PFSK-1 (cell line): ENCODE results near the gene ALDH4A1.

Source experiments
- FOXP2 ChIP-seq: optimal IDR thresholded peaks from 2 replicates; pipeline ENCODE3; 2011; ENCODE audit warnings: borderline replicate concordance, control low read depth, inconsistent platforms; ENCODE audit not compliant: insufficient read depth; ENCODE audit errors: extremely low read length, extremely low read depth
- POLR2AphosphoS5 ChIP-seq: IDR thresholded peaks from 2 replicates; pipeline ENCODE4 v1.6.1; 2012; ENCODE audit warnings: low read depth, mild to moderate bottlenecking, control low read depth, low read length, moderate library complexity
- SIN3A ChIP-seq: IDR thresholded peaks from 2 replicates; pipeline ENCODE4 v1.6.1; 2012; ENCODE audit warnings: mild to moderate bottlenecking, low read length, moderate library complexity, borderline replicate concordance; ENCODE audit not compliant: insufficient read depth
- TAF1 ChIP-seq: IDR thresholded peaks from 2 replicates; pipeline ENCODE4 v1.6.1; 2012; ENCODE audit warnings: low read length, control low read depth, borderline replicate concordance; ENCODE audit not compliant: insufficient read depth
- TF ChIP-seq, protein P1 (sequence below), 2 experiments: IDR thresholded peaks; 2 replicates each; pipeline versions ENCODE4 v1.6.1 to v1.8.0; 2011 to 2012; ENCODE audit warnings: low read depth in 2 of 2, low read length in 2 of 2, control low read depth in 1 of 2, inconsistent platforms in 1 of 2, mild to moderate bottlenecking in 1 of 2, moderate library complexity in 1 of 2; ENCODE audit not compliant: insufficient read depth in 1 of 2

ALDH4A1 gene

GRCh38 chr1:18879791-18880309 is 22.5 kb downstream of the ALDH4A1 start:
- TF ChIP-seq, protein P1, sequence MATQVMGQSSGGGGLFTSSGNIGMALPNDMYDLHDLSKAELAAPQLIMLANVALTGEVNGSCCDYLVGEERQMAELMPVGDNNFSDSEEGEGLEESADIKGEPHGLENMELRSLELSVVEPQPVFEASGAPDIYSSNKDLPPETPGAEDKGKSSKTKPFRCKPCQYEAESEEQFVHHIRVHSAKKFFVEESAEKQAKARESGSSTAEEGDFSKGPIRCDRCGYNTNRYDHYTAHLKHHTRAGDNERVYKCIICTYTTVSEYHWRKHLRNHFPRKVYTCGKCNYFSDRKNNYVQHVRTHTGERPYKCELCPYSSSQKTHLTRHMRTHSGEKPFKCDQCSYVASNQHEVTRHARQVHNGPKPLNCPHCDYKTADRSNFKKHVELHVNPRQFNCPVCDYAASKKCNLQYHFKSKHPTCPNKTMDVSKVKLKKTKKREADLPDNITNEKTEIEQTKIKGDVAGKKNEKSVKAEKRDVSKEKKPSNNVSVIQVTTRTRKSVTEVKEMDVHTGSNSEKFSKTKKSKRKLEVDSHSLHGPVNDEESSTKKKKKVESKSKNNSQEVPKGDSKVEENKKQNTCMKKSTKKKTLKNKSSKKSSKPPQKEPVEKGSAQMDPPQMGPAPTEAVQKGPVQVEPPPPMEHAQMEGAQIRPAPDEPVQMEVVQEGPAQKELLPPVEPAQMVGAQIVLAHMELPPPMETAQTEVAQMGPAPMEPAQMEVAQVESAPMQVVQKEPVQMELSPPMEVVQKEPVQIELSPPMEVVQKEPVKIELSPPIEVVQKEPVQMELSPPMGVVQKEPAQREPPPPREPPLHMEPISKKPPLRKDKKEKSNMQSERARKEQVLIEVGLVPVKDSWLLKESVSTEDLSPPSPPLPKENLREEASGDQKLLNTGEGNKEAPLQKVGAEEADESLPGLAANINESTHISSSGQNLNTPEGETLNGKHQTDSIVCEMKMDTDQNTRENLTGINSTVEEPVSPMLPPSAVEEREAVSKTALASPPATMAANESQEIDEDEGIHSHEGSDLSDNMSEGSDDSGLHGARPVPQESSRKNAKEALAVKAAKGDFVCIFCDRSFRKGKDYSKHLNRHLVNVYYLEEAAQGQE (IDR thresholded peaks at IDR 0.05; ENCODE audit: insufficient read depth in 1 of 2, low read depth in 2 of 2, low read length in 2 of 2), result no peak
- TF ChIP-seq POLR2AphosphoS5 (no peak), FOXP2 (no peak), TAF1 (no peak), SIN3A (no peak)

DNA sequence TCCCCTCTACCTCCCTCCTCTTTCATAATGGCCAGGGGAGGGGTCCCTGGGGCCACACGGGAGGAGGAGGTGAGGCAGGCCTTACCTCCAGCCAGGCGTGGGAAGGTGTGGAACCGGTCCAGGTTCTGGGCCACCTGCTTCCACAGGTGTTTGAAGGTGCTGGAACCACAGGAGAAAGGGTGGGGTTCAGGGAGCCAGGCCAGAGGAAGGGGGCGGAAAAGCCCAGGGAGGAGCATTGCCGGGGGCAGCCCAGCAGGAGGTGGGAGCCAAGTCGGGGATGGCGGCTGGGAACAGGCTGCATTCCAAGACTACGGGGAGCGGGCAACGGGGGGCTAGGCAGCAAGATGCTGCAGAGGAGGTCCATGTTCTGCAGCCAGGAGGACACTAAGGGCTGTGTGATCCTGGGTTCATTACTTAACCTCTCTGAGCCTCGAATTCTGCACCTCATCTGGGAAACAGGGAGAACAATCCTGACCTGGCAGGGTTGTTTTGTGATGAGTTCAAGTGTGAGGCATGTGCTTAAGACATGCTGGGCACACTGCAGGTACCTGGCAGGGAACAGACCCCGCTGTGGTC is 23.1 kb downstream of the ALDH4A1 start:
- TF ChIP-seq TAF1 (no peak), FOXP2 (no peak), SIN3A (no peak), POLR2AphosphoS5 (no peak)
- TF ChIP-seq, protein P1 (IDR thresholded peaks at IDR 0.05; ENCODE audit: insufficient read depth in 1 of 2, low read depth in 2 of 2, low read length in 2 of 2), result no peak

DNA sequence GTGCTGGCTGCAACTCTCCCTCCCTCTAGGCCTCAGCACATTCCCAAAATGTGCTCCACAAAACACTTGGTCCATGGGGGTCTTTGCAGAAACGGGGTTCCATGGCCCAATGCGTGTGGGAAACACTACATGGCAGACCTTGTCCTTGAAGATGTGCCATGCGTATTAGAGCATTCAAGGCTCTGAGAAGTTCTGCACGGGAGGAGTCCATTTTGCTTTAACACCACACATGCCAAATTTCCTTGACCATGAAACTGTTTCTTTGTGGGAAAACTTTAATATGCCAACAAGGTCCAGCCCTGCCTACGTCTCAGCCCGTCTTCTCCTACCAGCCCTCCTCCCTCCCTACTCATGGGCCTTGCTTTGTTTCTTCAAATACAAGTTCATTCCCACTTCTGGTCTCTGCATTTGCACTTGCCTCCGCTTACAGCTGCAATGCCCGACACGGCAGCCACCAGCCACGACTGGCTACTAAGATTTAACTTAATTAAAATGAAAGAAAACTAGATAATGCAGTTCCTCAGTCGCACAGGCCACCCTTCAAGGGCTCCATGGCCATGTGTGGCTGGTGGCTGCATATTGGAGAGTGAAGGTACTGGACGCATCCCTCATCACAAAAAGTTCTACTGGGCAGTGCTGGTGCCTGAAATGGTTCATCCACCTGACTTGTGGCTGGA is 23.7 kb downstream of the ALDH4A1 start:
- TF ChIP-seq, protein P1 (IDR thresholded peaks at IDR 0.05; ENCODE audit: insufficient read depth in 1 of 2, low read depth in 2 of 2, low read length in 2 of 2), result no peak
- TF ChIP-seq TAF1 (no peak), POLR2AphosphoS5 (no peak), SIN3A (no peak), FOXP2 (no peak)

- no peak for TF ChIP-seq TAF1
- TF ChIP-seq, protein P1 (IDR thresholded peaks at IDR 0.05; ENCODE audit: insufficient read depth in 1 of 2, low read depth in 2 of 2, low read length in 2 of 2), result no peak
- no peak for TF ChIP-seq FOXP2
- TF ChIP-seq SIN3A, result no peak
- TF ChIP-seq POLR2AphosphoS5, result no peak
Observed at GRCh38 chr1:18877282-18877681, 25.1 kb downstream of the ALDH4A1 start.
